Mesendoderm (in vitro differentiated cells): Measurements from ENCODE around the gene RUNDC3A.

Experiments used
- DNase-seq: peaks from one replicate; pipeline ENCODE4 v3.0.0; 2013
- H2AK5ac ChIP-seq: 2 replicates; pipeline ENCODE4 v1.6.1; 2013; ENCODE audit warnings: low read length, inconsistent platforms
- H2BK120ac ChIP-seq: 2 replicates; pipeline ENCODE4 v1.6.1; 2013; ENCODE audit warnings: low read depth, mild to moderate bottlenecking, low read length, moderate library complexity, mixed read lengths
- H2BK15ac ChIP-seq: replicated peaks from 2 replicates; pipeline ENCODE4 v1.6.1; 2013; ENCODE audit warnings: low read depth, mild to moderate bottlenecking, moderate library complexity
- H2BK5ac ChIP-seq: 2 replicates; pipeline ENCODE4 v1.6.1; 2013; ENCODE audit warnings: low read length, inconsistent platforms
- H3K18ac ChIP-seq: 2 replicates; pipeline ENCODE4 v1.6.1; 2013; ENCODE audit warnings: mild to moderate bottlenecking, low read length, mixed read lengths
- H3K23ac ChIP-seq: one replicate; pipeline ENCODE4 v1.6.1; 2013; ENCODE audit warnings: low read length
- H3K27ac ChIP-seq: 2 replicates; pipeline ENCODE4 v1.5.1; 2013; ENCODE audit warnings: low read depth, mild to moderate bottlenecking, inconsistent platforms, low read length, moderate library complexity
- H3K27me3 ChIP-seq: 2 replicates; pipeline ENCODE4 v1.6.1; 2013; ENCODE audit warnings: low read length, control low read depth, mild to moderate bottlenecking, inconsistent platforms; ENCODE audit not compliant: insufficient read depth, poor library complexity
- H3K36me3 ChIP-seq: 2 replicates; pipeline ENCODE4 v1.6.1; 2013; ENCODE audit warnings: low read length, inconsistent platforms; ENCODE audit not compliant: control insufficient read depth, insufficient read depth
- H3K4ac ChIP-seq: one replicate; pipeline ENCODE4 v1.6.1; 2013; ENCODE audit warnings: low read depth, mild to moderate bottlenecking, low read length, moderate library complexity
- H3K4me1 ChIP-seq: 2 replicates; pipeline ENCODE4 v1.6.1; 2013; ENCODE audit warnings: low read depth, low read length, inconsistent platforms; ENCODE audit not compliant: control insufficient read depth
- H3K4me2 ChIP-seq: 2 replicates; pipeline ENCODE4 v1.6.1; 2013; ENCODE audit warnings: low read length
- H3K4me3 ChIP-seq: 2 replicates; pipeline ENCODE4 v1.5.1; 2013; ENCODE audit warnings: mild to moderate bottlenecking, low read length
- H3K56ac ChIP-seq: one replicate; pipeline ENCODE4 v1.6.1; 2013; ENCODE audit warnings: low read length
- H3K79me1 ChIP-seq: 2 replicates; pipeline ENCODE4 v1.6.1; 2013; ENCODE audit warnings: low read length, inconsistent platforms
- H3K79me2 ChIP-seq: 2 replicates; pipeline ENCODE4 v1.6.1; 2013; ENCODE audit warnings: mild to moderate bottlenecking, low read length; ENCODE audit not compliant: control insufficient read depth, insufficient read depth
- H3K9ac ChIP-seq: 2 replicates; pipeline ENCODE4 v1.6.1; 2013; ENCODE audit warnings: low read length, inconsistent platforms
- H4K5ac ChIP-seq: one replicate; pipeline ENCODE4 v1.6.1; 2013; ENCODE audit warnings: low read length
- H4K8ac ChIP-seq: one replicate; pipeline ENCODE4 v1.6.1; 2013; ENCODE audit warnings: low read depth, mild to moderate bottlenecking, control low read depth, low read length, moderate library complexity
- WGBS: extraction: QIAGEN DNeasy Blood & Tissue Kit; methylation state at CpG from one replicate; pipeline ENCODE4 v1.1.7; 2013; ENCODE audit warnings: low lambda C conversion rate, missing lambda C conversion rate; ENCODE audit not compliant: insufficient coverage; ENCODE audit errors: extremely low coverage; 5-methylcytosine and 5-hydroxymethylcytosine counted together

The RUNDC3A gene

DNA sequence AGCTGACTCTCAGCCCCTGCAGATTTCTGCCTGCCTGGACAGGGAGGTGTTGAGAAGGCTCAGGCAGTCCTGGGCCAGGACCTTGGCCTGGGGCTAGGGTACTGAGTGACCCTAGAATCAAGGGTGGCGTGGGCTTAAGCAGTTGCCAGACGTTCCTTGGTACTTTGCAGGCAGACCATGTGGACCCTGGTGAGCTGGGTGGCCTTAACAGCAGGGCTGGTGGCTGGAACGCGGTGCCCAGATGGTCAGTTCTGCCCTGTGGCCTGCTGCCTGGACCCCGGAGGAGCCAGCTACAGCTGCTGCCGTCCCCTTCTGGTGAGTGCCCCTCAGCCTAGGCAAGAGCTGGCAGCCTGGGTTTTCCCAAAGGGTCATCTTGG, 40.6 kb downstream of the RUNDC3A start:
- Histone ChIP-seq H3K27ac (no peak overlapping the region), H3K18ac (no peak overlapping the region), H3K36me3 (no peaks in the 10 kb centered on the region), H2AK5ac (no peak overlapping the region), H3K27me3 (no peaks in the 10 kb centered on the region), H2BK5ac (no peak overlapping the region), H3K4ac (no peak overlapping the region), H4K5ac (no peak overlapping the region), H3K79me1 (peaks cover 2% of the 10 kb centered on the region), H2BK120ac (no peak overlapping the region), H3K4me3 (no peak overlapping the region), H3K56ac (no peak overlapping the region), H4K8ac (no peak overlapping the region), H3K79me2 (no peaks in the 10 kb centered on the region), H3K4me2 (no peak overlapping the region), H3K23ac (no peak overlapping the region), H2BK15ac (no peak overlapping the region), H3K9ac (no peak overlapping the region), H3K4me1 (no peaks in the 10 kb centered on the region)
- WGBS = no CpG with 5 or more reads among the region's 6 CpGs
- DNase-seq = no peak

DNA sequence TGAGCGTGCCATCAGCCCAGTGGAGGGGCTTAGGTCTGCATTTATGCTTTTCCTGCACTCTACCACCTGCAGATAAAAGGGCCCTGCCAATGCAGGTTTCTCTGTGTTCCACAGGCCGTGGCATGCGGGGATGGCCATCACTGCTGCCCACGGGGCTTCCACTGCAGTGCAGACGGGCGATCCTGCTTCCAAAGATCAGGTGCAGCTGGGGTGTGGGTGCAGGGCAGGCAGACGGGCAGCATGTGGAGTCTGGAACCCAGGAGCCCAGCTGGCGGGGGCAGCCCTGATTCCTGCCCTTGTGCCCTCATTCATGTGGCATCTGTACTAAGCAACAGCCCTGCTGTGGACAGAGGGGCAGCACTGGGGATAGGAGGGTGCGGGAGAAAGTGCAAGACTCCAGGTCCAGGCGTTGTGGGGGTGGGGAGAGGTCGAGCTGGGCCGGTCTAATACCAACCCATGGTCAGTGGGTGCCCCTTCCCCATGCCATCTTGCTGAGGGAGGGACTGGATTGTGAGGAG, 41.2 kb downstream of the RUNDC3A start:
- Histone ChIP-seq H3K9ac (no peak overlapping the region), H3K27ac (no peak overlapping the region), H3K4me3 (no peak overlapping the region), H2BK15ac (no peak overlapping the region), H2BK5ac (no peak overlapping the region), H3K79me1 (peaks cover 2% of the 10 kb centered on the region), H3K27me3 (no peaks in the 10 kb centered on the region), H3K18ac (no peak overlapping the region), H3K79me2 (no peaks in the 10 kb centered on the region), H3K4me1 (no peaks in the 10 kb centered on the region), H2AK5ac (no peak overlapping the region), H4K5ac (no peak overlapping the region), H3K56ac (no peak overlapping the region), H3K23ac (no peak overlapping the region), H3K36me3 (no peaks in the 10 kb centered on the region), H3K4me2 (no peak overlapping the region), H2BK120ac (no peak overlapping the region), H4K8ac (no peak overlapping the region), H3K4ac (no peak overlapping the region)
- no CpG with 5 or more reads among the region's 12 CpGs for WGBS
- DNase-seq = no peak

DNA sequence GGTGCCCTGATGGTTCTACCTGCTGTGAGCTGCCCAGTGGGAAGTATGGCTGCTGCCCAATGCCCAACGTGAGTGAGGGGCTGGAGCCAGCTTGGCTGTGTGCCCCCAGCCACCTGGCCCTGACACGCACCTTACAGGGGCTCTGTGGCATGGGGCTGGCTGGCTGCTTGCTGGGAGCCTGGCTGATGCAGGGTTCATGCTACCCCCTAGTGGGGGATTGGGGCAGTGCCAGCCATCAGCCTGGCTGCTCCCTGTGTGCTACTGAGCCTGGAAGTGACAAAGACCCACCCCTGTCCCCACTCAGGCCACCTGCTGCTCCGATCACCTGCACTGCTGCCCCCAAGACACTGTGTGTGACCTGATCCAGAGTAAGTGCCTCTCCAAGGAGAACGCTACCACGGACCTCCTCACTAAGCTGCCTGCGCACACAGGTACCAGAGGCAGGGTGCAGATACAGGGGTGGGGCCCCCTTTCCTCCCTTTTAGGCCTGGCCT, 42.4 kb downstream of the RUNDC3A start:
- Histone ChIP-seq H3K4me3 (no peak overlapping the region), H3K23ac (no peak overlapping the region), H3K9ac (no peak overlapping the region), H2BK15ac (no peak overlapping the region), H3K4me2 (no peak overlapping the region), H2BK120ac (no peak overlapping the region), H4K8ac (no peak overlapping the region), H3K18ac (no peak overlapping the region), H2AK5ac (no peak overlapping the region), H3K36me3 (no peaks in the 10 kb centered on the region), H2BK5ac (no peak overlapping the region), H3K4me1 (no peaks in the 10 kb centered on the region), H4K5ac (no peak overlapping the region), H3K79me1 (peaks cover 2% of the 10 kb centered on the region), H3K79me2 (no peaks in the 10 kb centered on the region), H3K27ac (no peak overlapping the region), H3K27me3 (no peaks in the 10 kb centered on the region), H3K4ac (no peak overlapping the region), H3K56ac (no peak overlapping the region)
- WGBS = no CpG with 5 or more reads among the region's 6 CpGs
- DNase-seq = peak; percentile 71

DNA sequence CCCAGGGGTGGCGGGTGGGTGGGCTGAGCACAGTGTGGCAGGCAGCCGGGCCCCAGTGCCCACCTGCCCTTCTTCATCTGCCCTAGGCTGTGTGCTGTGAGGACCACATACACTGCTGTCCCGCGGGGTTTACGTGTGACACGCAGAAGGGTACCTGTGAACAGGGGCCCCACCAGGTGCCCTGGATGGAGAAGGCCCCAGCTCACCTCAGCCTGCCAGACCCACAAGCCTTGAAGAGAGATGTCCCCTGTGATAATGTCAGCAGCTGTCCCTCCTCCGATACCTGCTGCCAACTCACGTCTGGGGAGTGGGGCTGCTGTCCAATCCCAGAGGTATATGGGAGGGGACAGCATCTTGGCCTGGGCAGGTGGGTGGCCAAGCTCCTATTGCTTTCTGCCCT, 43.1 kb downstream of the RUNDC3A start:
- Histone ChIP-seq H3K4me3 (no peak overlapping the region), H3K9ac (no peak overlapping the region), H3K27ac (no peak overlapping the region), H3K4me2 (no peak overlapping the region), H3K56ac (no peak overlapping the region), H3K27me3 (no peaks in the 10 kb centered on the region), H3K18ac (no peak overlapping the region), H3K36me3 (no peaks in the 10 kb centered on the region), H2BK15ac (no peak overlapping the region), H3K79me2 (no peaks in the 10 kb centered on the region), H3K4me1 (no peaks in the 10 kb centered on the region), H4K8ac (no peak overlapping the region), H2BK5ac (no peak overlapping the region), H3K23ac (no peak overlapping the region), H2BK120ac (no peak overlapping the region), H3K79me1 (peaks cover 1% of the 10 kb centered on the region), H3K4ac (no peak overlapping the region), H4K5ac (no peak overlapping the region), H2AK5ac (no peak overlapping the region)
- no peak for DNase-seq
- no CpG with 5 or more reads among the region's 8 CpGs for WGBS

DNA sequence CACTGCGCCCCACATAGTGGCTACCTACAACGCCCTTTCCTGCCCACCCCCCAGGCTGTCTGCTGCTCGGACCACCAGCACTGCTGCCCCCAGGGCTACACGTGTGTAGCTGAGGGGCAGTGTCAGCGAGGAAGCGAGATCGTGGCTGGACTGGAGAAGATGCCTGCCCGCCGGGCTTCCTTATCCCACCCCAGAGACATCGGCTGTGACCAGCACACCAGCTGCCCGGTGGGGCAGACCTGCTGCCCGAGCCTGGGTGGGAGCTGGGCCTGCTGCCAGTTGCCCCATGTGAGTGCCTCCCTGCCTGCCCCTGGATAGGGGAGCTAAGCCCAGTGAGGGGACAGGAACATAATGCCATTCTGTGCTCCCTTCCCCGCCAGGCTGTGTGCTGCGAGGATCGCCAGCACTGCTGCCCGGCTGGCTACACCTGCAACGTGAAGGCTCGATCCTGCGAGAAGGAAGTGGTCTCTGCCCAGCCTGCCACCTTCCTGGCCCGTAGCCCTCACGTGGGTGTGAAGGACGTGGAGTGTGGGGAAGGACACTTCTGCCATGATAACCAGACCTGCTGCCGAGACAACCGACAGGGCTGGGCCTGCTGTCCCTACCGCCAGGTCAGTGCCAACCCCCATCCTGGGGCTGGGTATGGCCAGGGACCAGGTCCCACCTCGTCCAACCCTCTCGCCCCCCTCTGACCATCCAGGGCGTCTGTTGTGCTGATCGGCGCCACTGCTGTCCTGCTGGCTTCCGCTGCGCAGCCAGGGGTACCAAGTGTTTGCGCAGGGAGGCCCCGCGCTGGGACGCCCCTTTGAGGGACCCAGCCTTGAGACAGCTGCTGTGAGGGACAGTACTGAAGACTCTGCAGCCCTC, 43.8 kb downstream of the RUNDC3A start:
- Histone ChIP-seq H3K4ac (no peak overlapping the region), H2AK5ac (no peak overlapping the region), H3K4me1 (no peaks in the 10 kb centered on the region), H3K27ac (no peak overlapping the region), H3K36me3 (no peaks in the 10 kb centered on the region), H2BK15ac (no peak overlapping the region), H4K8ac (no peak overlapping the region), H3K9ac (no peak overlapping the region), H2BK5ac (no peak overlapping the region), H3K27me3 (no peaks in the 10 kb centered on the region), H3K56ac (no peak overlapping the region), H4K5ac (no peak overlapping the region), H2BK120ac (no peak overlapping the region), H3K23ac (no peak overlapping the region), H3K4me2 (no peak overlapping the region), H3K79me1 (no peaks in the 10 kb centered on the region), H3K79me2 (no peaks in the 10 kb centered on the region), H3K18ac (no peak overlapping the region), H3K4me3 (no peak overlapping the region)
- no CpG with 5 or more reads among the region's 36 CpGs for WGBS
- no peak for DNase-seq
